ENCODE measurements around the gene ANKRA2.

GRCh38 chr5:73513996-73514395, 51.4 kb downstream of the ANKRA2 start:
- TF ChIP-seq CTCF (IDR thresholded peaks at IDR 0.05; ENCODE audit: insufficient read depth, low read length, poor library complexity, severe bottlenecking) (no peak), EZH2phosphoT487 (conservative IDR thresholded peaks at IDR 0.05; ENCODE audit: low read length) (no peak)
